K562 (cell line): ENCODE measurements around the gene DEDD. TPM values are rescaled to one million over a fixed set of nuclear protein-coding genes. Genes with fewer than 3 reads are reported as not detected.

Source experiments
- ARID1B ChIP-seq: fragments of 450-650 bp; IDR thresholded peaks from 2 replicates; pipeline ENCODE4 v1.6.1; 2016; ENCODE audit warnings: antibody characterized with exemption, mild to moderate bottlenecking, inconsistent platforms
- ATF4 ChIP-seq: fragments of 450-650 bp; formaldehyde crosslinking; IDR thresholded peaks from 2 replicates; pipeline ENCODE4 v1.4.0; 2022; ENCODE audit warnings: mild to moderate bottlenecking, moderate library complexity
- BCOR ChIP-seq: fragments of 450-650 bp; IDR thresholded peaks from 2 replicates; pipeline ENCODE4 v1.6.1; 2016
- CBFA2T3 ChIP-seq: fragments of 450-650 bp; IDR thresholded peaks from 2 replicates; pipeline ENCODE4 v1.6.1; 2017
- EP300 ChIP-seq: IDR thresholded peaks from 2 replicates; pipeline ENCODE4 v1.6.1; 2012; ENCODE audit warnings: low read length, improper control_type of control experiment
- EP400 ChIP-seq: fragments of 450-650 bp; IDR thresholded peaks from 2 replicates; pipeline ENCODE4 v1.6.1; 2017; ENCODE audit warnings: antibody characterized with exemption, mild to moderate bottlenecking, moderate library complexity
- GATA2 ChIP-seq: sonication (generic); formaldehyde crosslinking; IDR thresholded peaks from 2 replicates; pipeline ENCODE4 v1.4.0; 2020; ENCODE audit warnings: mild to moderate bottlenecking, missing genetic modification reagents
- KAT7 ChIP-seq: sonication (generic); formaldehyde crosslinking; IDR thresholded peaks from 2 replicates; pipeline ENCODE4 v1.8.0; 2022; ENCODE audit warnings: missing genetic modification reagents, mild to moderate bottlenecking, borderline replicate concordance
- MTA2 ChIP-seq: fragments of 450-650 bp; IDR thresholded peaks from 2 replicates; pipeline ENCODE4 v1.6.1; 2016; ENCODE audit warnings: low read depth
- NFIC ChIP-seq: fragments of 450-650 bp; IDR thresholded peaks from 2 replicates; pipeline ENCODE4 v1.6.1; 2017; ENCODE audit warnings: mild to moderate bottlenecking, inconsistent platforms
- NUFIP1 ChIP-seq: fragments of 450-650 bp; IDR thresholded peaks from 2 replicates; pipeline ENCODE4 v1.6.1; 2018; ENCODE audit not compliant: partially characterized antibody
- POLR2H ChIP-seq: IDR thresholded peaks from 2 replicates; pipeline ENCODE4 v1.6.1; 2016; ENCODE audit warnings: missing genetic modification characterization, low read depth, mild to moderate bottlenecking, control low read depth, missing compliant biosample characterization, moderate library complexity
- POLR3A ChIP-seq: IDR thresholded peaks from 2 replicates; pipeline ENCODE4 v1.6.1; 2011; ENCODE audit warnings: borderline replicate concordance, mild to moderate bottlenecking, moderate library complexity; ENCODE audit not compliant: insufficient read length, insufficient read depth; ENCODE audit errors: extremely low read depth
- PTBP1 ChIP-seq: fragments of 200-400 bp; formaldehyde crosslinking; IDR thresholded peaks from 2 replicates; pipeline ENCODE4 v1.6.1; 2017; ENCODE audit warnings: low read depth, low read length
- RBM15 ChIP-seq: fragments of 200-400 bp; formaldehyde crosslinking; IDR thresholded peaks from 2 replicates; pipeline ENCODE4 v1.6.1; 2018; ENCODE audit warnings: mild to moderate bottlenecking, low read length, moderate library complexity; ENCODE audit not compliant: insufficient read depth
- RBM25 ChIP-seq: fragments of 200-400 bp; formaldehyde crosslinking; IDR thresholded peaks from 2 replicates; pipeline ENCODE4 v1.6.1; 2018; ENCODE audit warnings: low read length, low read depth, moderate library complexity; ENCODE audit not compliant: severe bottlenecking
- SMAD1 ChIP-seq: fragments of 150-350 bp; IDR thresholded peaks from 2 replicates; pipeline ENCODE4 v1.6.1; 2014; ENCODE audit warnings: low read length, low read depth; ENCODE audit not compliant: partially characterized antibody
- SMARCC2 ChIP-seq: fragments of 450-650 bp; IDR thresholded peaks from 2 replicates; pipeline ENCODE4 v1.6.1; 2017; ENCODE audit warnings: antibody characterized with exemption, moderate library complexity, mild to moderate bottlenecking, low read depth
- SMARCE1 ChIP-seq: fragments of 450-650 bp; IDR thresholded peaks from 2 replicates; pipeline ENCODE4 v1.7.1; 2016; ENCODE audit warnings: mild to moderate bottlenecking
- STAT5B ChIP-seq: fragments of 250-450 bp; sonication (Bioruptor Pico); IDR thresholded peaks from 2 replicates; pipeline ENCODE4 v1.8.0; 2021; ENCODE audit warnings: mild to moderate bottlenecking, inconsistent platforms
- SUPT5H ChIP-seq: fragments of 450-650 bp; IDR thresholded peaks from 2 replicates; pipeline ENCODE4 v1.6.1; 2016
- TRIM24 ChIP-seq, 2 experiments: fragments of 450-650 bp; IDR thresholded peaks; 2 replicates each; pipeline ENCODE4 v1.6.1; 2016
- TRIM25 ChIP-seq: fragments of 450-650 bp; IDR thresholded peaks from 2 replicates; pipeline ENCODE4 v1.7.0; 2016; ENCODE audit warnings: borderline replicate concordance
- ZBTB12 ChIP-seq: fragments of 250-450 bp; sonication (Bioruptor Pico); IDR thresholded peaks from 2 replicates; pipeline ENCODE4 v1.4.0; 2020
- ZNF146 ChIP-seq: IDR thresholded peaks from one replicate; pipeline ENCODE4 v1.6.1; 2018; ENCODE audit warnings: missing compliant biosample characterization; ENCODE audit not compliant: unreplicated experiment
- ZNF41 ChIP-seq: fragments of 250-450 bp; sonication (Bioruptor Pico); conservative IDR thresholded peaks from 2 replicates; pipeline ENCODE4 v1.4.0; 2020; ENCODE audit warnings: mild to moderate bottlenecking
- ZNF436 ChIP-seq: fragments of 250-450, 450-650 bp; sonication (Bioruptor Pico); formaldehyde crosslinking; IDR thresholded peaks from 2 replicates; pipeline ENCODE4 v1.7.0; 2020; ENCODE audit warnings: mild to moderate bottlenecking
- ZNF561 ChIP-seq: fragments of 450-650 bp; formaldehyde crosslinking; conservative IDR thresholded peaks from 2 replicates; pipeline ENCODE4 v1.4.0; 2020; ENCODE audit warnings: mild to moderate bottlenecking, moderate library complexity
- ZNF696 ChIP-seq: fragments of 250-450 bp; sonication (Bioruptor Pico); conservative IDR thresholded peaks from 2 replicates; pipeline ENCODE4 v1.4.0; 2020; ENCODE audit warnings: mild to moderate bottlenecking, moderate library complexity
- polyA plus RNA-seq, 8 experiments: library from polyadenylated mRNA; depleted of rRNA in 4 of 8; stranded (reverse) in 5 of 8; unstranded in 3 of 8; fragments of >200 nt; fragmentation: Nextera tagmentation in 2 of 8; fragmentation: Illumina TruSeq in 1 of 8; extraction: Ambion mirVana in 2 of 8; extraction: Trizol in 1 of 8; gene quantifications; 2 replicates each; pipeline versions ENCODE4 v1.2.1 to v1.2.3, GENCODE V29; 2011 to 2014; ENCODE audit warnings: inconsistent platforms in 1 of 8, missing spikeins in 1 of 8
- total RNA-seq, 7 experiments: library from RNA; depleted of rRNA in 6 of 7; stranded (reverse); fragments of >200 nt in 6 of 7; fragmentation: Illumina TruSeq in 2 of 7; extraction: Trizol in 2 of 7; gene quantifications; 2 replicates each; pipeline versions ENCODE4 v1.2.1 to v1.2.3, GENCODE V29; 2011 to 2021; ENCODE audit warnings: low replicate concordance in 1 of 7

The DEDD gene
- total and polyA plus RNA-seq, 9 of the 15 experiments (the other 6 are each of a cell fraction or from before 2014, with no cell fraction given), result 11.6 to 41.0 (median 16.8) TPM

- TF ChIP-seq ATF4 (CRISPR knock-in tag) (no peak), ZNF41 (no peak), SMAD1 (no peak), KAT7 (CRISPR knock-in tag) (0 out of 2 replicates have a peak, but pooled peaks have one; percentile 38), EP400 (peak; percentile 63), RBM25 (no peak), SMARCE1 (no peak), ARID1B (peak; percentile 67), POLR3A (no peak), SMARCC2 (no peak), ZBTB12 (CRISPR knock-in tag) (no peak), ZNF696 (CRISPR knock-in tag) (no peak), NUFIP1 (no peak), POLR2H (tag) (no peak), ZNF146 (CRISPR knock-in tag) (no peak), ZNF561 (CRISPR knock-in tag) (no peak), STAT5B (CRISPR knock-in tag) (no peak), TRIM24 (IDR thresholded peaks at IDR 0.05) (no peak), ZNF436 (no peak), PTBP1 (no peak), CBFA2T3 (peak; percentile 73), MTA2 (peak; percentile 21; the same call in 1 of the 2 replicates), EP300 (peak; percentile 42; the same call in 1 of the 2 replicates), RBM15 (no peak), TRIM25 (no peak), SUPT5H (no peak), GATA2 (CRISPR knock-in tag) (no peak), NFIC (no peak; the same call in 1 of the 2 replicates), BCOR (no peak; the same call in 1 of the 2 replicates)
These were observed 29.6 kb upstream of the DEDD start (continued) for GRCh38 chr1:161162052-161162451.
